Tibial nerve (tissue), 4 donors: ENCODE data around the gene IGF2BP3. TPM values are rescaled to one million over a fixed set of nuclear protein-coding genes. Genes with fewer than 3 reads are reported as not detected.

Source experiments
- DNase-seq, 2 donors: peaks; one replicate each; pipeline ENCODE4 v3.0.0-alpha.2; 2019; ENCODE audit warnings: low spot score in 2 of 2
- H3K27ac ChIP-seq, 4 donors: fragments of 200-600 bp; sonication (generic) in 3 of 4; one replicate each; pipeline ENCODE4 v1.5.1; 2017 to 2019; ENCODE audit warnings: mild to moderate bottlenecking in 1 of 4
- H3K27me3 ChIP-seq, 2 donors: fragments of 200-600 bp; sonication (generic) in 1 of 2; one replicate each; pipeline versions ENCODE4 v1.5.1 to v1.6.0; 2017 to 2019
- H3K36me3 ChIP-seq, 3 donors: fragments of 200-600 bp; sonication (generic); one replicate each; pipeline ENCODE4 v1.5.1; 2018 to 2019
- H3K4me1 ChIP-seq, 4 donors: fragments of 200-600 bp; sonication (generic) in 3 of 4; one replicate each; pipeline ENCODE4 v1.5.1; 2017 to 2019
- H3K4me3 ChIP-seq, 4 donors: fragments of 200-600 bp; sonication (generic) in 3 of 4; one replicate each; pipeline ENCODE4 v1.5.1; 2017 to 2019; ENCODE audit warnings: mild to moderate bottlenecking in 1 of 4, moderate library complexity in 1 of 4
- H3K9me3 ChIP-seq, 4 donors: fragments of 200-600 bp; sonication (generic) in 3 of 4; one replicate each; pipeline ENCODE4 v1.5.1; 2017 to 2019
- CTCF ChIP-seq, 5 experiments: fragments of 200-600 bp in 3 of 5; fragments of 450-650 bp in 2 of 5; sonication (generic) in 3 of 5; IDR thresholded peaks; one replicate each; pipeline ENCODE4 v1.5.1; 2016 to 2019; ENCODE audit warnings: antibody characterized with exemption in 5 of 5, mild to moderate bottlenecking in 3 of 5, moderate library complexity in 2 of 5
- EP300 ChIP-seq, 2 donors: sonication (generic); formaldehyde crosslinking; IDR thresholded peaks; one replicate each; pipeline ENCODE4 v1.6.1; 2017; ENCODE audit warnings: antibody characterized with exemption in 2 of 2, mild to moderate bottlenecking in 1 of 2
- POLR2A ChIP-seq, 2 donors: fragments of 450-650 bp; IDR thresholded peaks; one replicate each; pipeline ENCODE4 v1.6.1; 2017; ENCODE audit warnings: antibody characterized with exemption in 2 of 2, mild to moderate bottlenecking in 2 of 2, moderate library complexity in 2 of 2
- WGBS, 2 donors: methylation state at CpG; one replicate each; pipeline ENCODE4 v1.1.5; 2018; 5-methylcytosine and 5-hydroxymethylcytosine counted together
- total RNA-seq, 4 donors: library from RNA; depleted of rRNA; stranded (reverse); fragments of >200 nt; gene quantifications; one replicate each; pipeline ENCODE4 v1.1.0, GENCODE V29; 2016

Gene IGF2BP3
- total RNA-seq, 4 donors from 2014 or later = 0.21 to 0.90 (median 0.59) TPM; not detected in 1

DNA sequence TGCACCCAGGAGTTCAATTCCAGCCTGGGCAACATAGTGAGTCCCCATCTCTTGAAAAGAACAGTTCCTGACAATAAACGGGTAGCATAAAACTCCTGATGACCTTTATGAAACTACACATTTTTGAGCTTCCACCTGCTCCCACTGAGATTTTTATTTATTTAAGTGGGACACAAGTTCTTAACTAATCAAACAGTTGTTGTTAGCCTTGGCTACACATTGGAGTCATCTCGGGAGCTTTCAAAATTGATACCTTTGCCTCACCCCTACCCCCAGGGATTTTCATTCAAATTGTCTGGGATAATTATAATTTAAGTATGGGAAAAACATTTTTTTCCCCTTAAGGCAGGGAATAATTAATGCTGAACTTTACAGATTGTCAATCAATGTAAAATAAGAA lies 131.9 kb downstream of the IGF2BP3 start:
- no peak overlapping the region for H3K4me3 ChIP-seq
- no peak overlapping the region for H3K27ac ChIP-seq
- no peaks in the 10 kb centered on the region for H3K27me3 ChIP-seq
- DNase-seq = no peak
- H3K36me3 ChIP-seq = no peaks in the 10 kb centered on the region
- H3K9me3 ChIP-seq = peaks cover 0 to 5% (median 0%) of the 10 kb centered on the region in 4 donors
- peaks cover 0 to 24% (median 2%) of the 10 kb centered on the region in 4 donors for H3K4me1 ChIP-seq
- WGBS, 2 donors = 87 to 89% methylated on average over 2 of the region's 2 CpGs
- TF ChIP-seq CTCF (IDR thresholded peaks at IDR 0.05) (no peak), POLR2A (IDR thresholded peaks at IDR 0.05) (no peak), EP300 (IDR thresholded peaks at IDR 0.05) (no peak)

- Histone ChIP-seq H3K36me3 (no peaks in the 10 kb centered on the region), H3K27ac (no peak overlapping the region), H3K4me1 (peaks cover 0 to 34% (median 4%) of the 10 kb centered on the region in 4 donors), H3K9me3 (peaks cover 0 to 5% (median 0%) of the 10 kb centered on the region in 4 donors), H3K4me3 (no peak overlapping the region), H3K27me3 (no peaks in the 10 kb centered on the region)
- TF ChIP-seq CTCF (IDR thresholded peaks at IDR 0.05) (no peak), POLR2A (IDR thresholded peaks at IDR 0.05) (no peak), EP300 (IDR thresholded peaks at IDR 0.05) (no peak)
- DNase-seq = no peak
Measured at GRCh38 chr7:23337374-23337773, 132.9 kb downstream of the IGF2BP3 start.

DNA sequence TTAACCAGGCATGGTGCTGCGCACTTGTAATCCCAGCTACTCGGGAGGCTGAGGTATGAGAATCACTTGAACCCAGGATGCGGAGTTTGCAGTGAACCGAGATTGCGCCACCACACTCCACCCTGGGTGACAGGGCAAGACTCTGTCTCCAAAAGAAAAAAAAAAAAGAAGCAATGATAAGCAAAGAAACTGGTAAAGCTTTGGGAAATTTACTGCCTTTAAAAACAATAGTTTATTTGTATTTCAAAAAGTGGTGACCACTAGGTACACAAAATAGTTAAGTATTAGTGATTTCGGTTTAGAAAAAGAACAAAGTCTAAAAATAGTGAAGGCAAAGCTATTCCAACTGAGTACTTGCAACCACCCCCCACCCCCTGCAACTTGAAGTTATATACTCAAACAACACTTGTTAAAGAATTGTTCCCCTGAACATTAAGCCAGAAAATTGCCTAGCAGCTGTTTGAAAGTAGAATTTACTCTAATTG lies 133.4 kb downstream of the IGF2BP3 start:
- 84 to 86% methylated on average over 6 of the region's 6 CpGs for WGBS, 2 donors
- H3K27me3 ChIP-seq = no peaks in the 10 kb centered on the region
- no peak for DNase-seq
- no peaks in the 10 kb centered on the region for H3K36me3 ChIP-seq
- H3K4me3 ChIP-seq = no peak overlapping the region
- H3K27ac ChIP-seq = no peak overlapping the region
- TF ChIP-seq POLR2A (IDR thresholded peaks at IDR 0.05) = no peak
- H3K9me3 ChIP-seq = peaks cover 0 to 5% (median 0%) of the 10 kb centered on the region in 4 donors
- peaks cover 0 to 34% (median 4%) of the 10 kb centered on the region in 4 donors for H3K4me1 ChIP-seq

DNA sequence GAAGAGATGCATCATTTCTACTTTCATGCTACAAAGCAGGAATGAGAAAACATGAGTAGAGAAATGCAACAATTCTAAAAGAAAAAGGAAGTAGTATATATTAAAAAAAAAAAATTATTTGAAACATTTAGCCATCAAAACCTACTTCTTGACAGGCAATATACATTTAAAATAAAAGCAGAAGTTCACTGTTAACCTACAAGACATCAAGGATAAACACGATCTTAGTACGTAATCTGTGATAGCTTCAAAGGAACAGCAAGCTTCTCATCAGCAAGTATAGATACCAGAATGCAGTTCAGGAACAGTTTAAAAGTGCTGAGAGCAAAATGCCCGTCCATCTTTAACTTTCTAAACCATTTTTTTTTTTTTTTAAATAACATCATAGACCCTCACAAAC lies 134.2 kb downstream of the IGF2BP3 start:
- Histone ChIP-seq H3K4me1 (peaks cover 0 to 34% (median 4%) of the 10 kb centered on the region in 4 donors), H3K27ac (no peak overlapping the region), H3K27me3 (no peaks in the 10 kb centered on the region), H3K9me3 (peaks cover 0 to 5% (median 0%) of the 10 kb centered on the region in 4 donors), H3K4me3 (no peak overlapping the region), H3K36me3 (no peaks in the 10 kb centered on the region)
- DNase-seq = no peak
- no peak for TF ChIP-seq CTCF (IDR thresholded peaks at IDR 0.05)
- TF ChIP-seq POLR2A (IDR thresholded peaks at IDR 0.05) = no peak
- TF ChIP-seq EP300 (IDR thresholded peaks at IDR 0.05) = no peak
- WGBS, 2 donors = 83 to 92% methylated on average over 3 of the region's 3 CpGs

DNA sequence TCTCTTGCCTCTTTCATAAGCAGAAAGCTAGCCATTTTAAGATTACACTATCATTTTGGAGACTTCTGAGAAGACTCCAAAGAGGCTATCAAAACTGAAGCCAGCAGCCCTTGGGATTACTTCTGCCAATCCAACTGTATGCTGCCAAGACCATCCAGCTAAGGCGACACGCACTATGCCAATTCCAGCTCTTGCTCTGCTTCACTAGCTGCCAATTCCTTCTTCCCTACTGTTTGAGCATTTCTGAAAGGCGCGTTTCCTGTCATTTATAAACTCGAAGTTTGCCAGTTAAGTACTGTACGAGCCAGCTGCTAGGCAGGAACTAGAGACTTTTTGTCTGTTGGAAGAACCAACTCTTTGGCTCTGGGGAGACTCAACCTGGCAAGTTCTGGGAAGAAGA lies 134.7 kb downstream of the IGF2BP3 start:
- no peak overlapping the region for H3K4me3 ChIP-seq
- no peak overlapping the region for H3K27ac ChIP-seq
- WGBS, 2 donors = 73 to 79% methylated on average over 6 of the region's 6 CpGs
- no peak for TF ChIP-seq POLR2A (IDR thresholded peaks at IDR 0.05)
- TF ChIP-seq EP300 (IDR thresholded peaks at IDR 0.05) = no peak
- TF ChIP-seq CTCF (IDR thresholded peaks at IDR 0.05) = no peak
- H3K9me3 ChIP-seq = peaks cover 0 to 5% (median 0%) of the 10 kb centered on the region in 4 donors
- no peak for DNase-seq
- H3K4me1 ChIP-seq = peaks cover 0 to 34% (median 4%) of the 10 kb centered on the region in 4 donors
- no peaks in the 10 kb centered on the region for H3K36me3 ChIP-seq
- no peaks in the 10 kb centered on the region for H3K27me3 ChIP-seq

- DNase-seq = no peak
- Histone ChIP-seq H3K27me3 (no peaks in the 10 kb centered on the region), H3K4me1 (peaks cover 0 to 34% (median 4%) of the 10 kb centered on the region in 4 donors), H3K36me3 (no peaks in the 10 kb centered on the region), H3K9me3 (peaks cover 0 to 5% (median 0%) of the 10 kb centered on the region in 4 donors), H3K4me3 (no peak overlapping the region), H3K27ac (no peak overlapping the region)
- 72 to 87% methylated on average over 2 of the region's 2 CpGs for WGBS, 2 donors
- no peak for TF ChIP-seq EP300 (IDR thresholded peaks at IDR 0.05)
- TF ChIP-seq CTCF (IDR thresholded peaks at IDR 0.05) = no peak
Measured at GRCh38 chr7:23335136-23335535, 135.2 kb downstream of the IGF2BP3 start.
